HEK293 (cell line): ENCODE data around the gene ACTRT2.
A peak's percentile ranks its signal among the peaks of the same experiment; 100 is the strongest.

Experiments
- CTCF ChIA-PET: fragments of 350-600 bp; formaldehyde crosslinking; extraction: SDS; loops from one replicate; lab custom pipeline; 2021; ENCODE audit warnings: antibody characterized with exemption; lab: Yijun Ruan, JAX
- POLR2A ChIA-PET: fragments of 300-600 bp; formaldehyde crosslinking; extraction: SDS; loops from one replicate; lab custom pipeline; 2020; ENCODE audit warnings: antibody characterized with exemption, inconsistent platforms; lab: Yijun Ruan, JAX
- H3K27ac ChIP-seq: fragments of 200-500 bp; sonication (Bioruptor generic); 2 replicates; pipeline ENCODE4 v1.5.1; 2014; ENCODE audit warnings: low read depth, low read length, control low read depth, inconsistent platforms; ENCODE audit errors: extremely low read depth
- H3K36me3 ChIP-seq, 2 experiments: fragments of 200-500 bp in 1 of 2; sonication (Bioruptor generic) in 1 of 2; 1 replicate in 1 of 2; 2 replicates in 1 of 2; pipeline ENCODE4 v1.5.1; 2014 to 2017; ENCODE audit warnings: inconsistent platforms in 2 of 2, low read length in 2 of 2; ENCODE audit not compliant: control insufficient read depth in 2 of 2, insufficient read depth in 1 of 2
- H3K4me1 ChIP-seq: fragments of 200-500 bp; sonication (Bioruptor generic); 2 replicates; pipeline ENCODE4 v1.5.1; 2014; ENCODE audit warnings: mild to moderate bottlenecking, low read length, inconsistent platforms; ENCODE audit not compliant: control insufficient read depth, insufficient read depth
- H3K4me3 ChIP-seq: 2 replicates; pipeline ENCODE4 v1.5.1; 2011; ENCODE audit warnings: low read depth, mild to moderate bottlenecking, control low read depth, low read length, moderate library complexity
- H3K9me3 ChIP-seq: fragments of 200-500 bp; sonication (Bioruptor generic); 2 replicates; pipeline ENCODE4 v1.5.1; 2014; ENCODE audit warnings: low read depth, low read length, inconsistent platforms; ENCODE audit not compliant: control insufficient read depth, insufficient read depth
- GFI1B ChIP-seq: fragments of 450-650 bp; formaldehyde crosslinking; IDR thresholded peaks from 2 replicates; pipeline ENCODE4 v1.5.1; 2016; ENCODE audit warnings: missing biosample characterization, missing genetic modification characterization
- MEIS1 ChIP-seq: sonication (generic); formaldehyde crosslinking; IDR thresholded peaks from 2 replicates; pipeline ENCODE4 v1.8.1; 2022; ENCODE audit warnings: missing genetic modification reagents, mild to moderate bottlenecking, borderline replicate concordance
- SETDB1 ChIP-seq: IDR thresholded peaks from one replicate; pipeline ENCODE4 v1.6.1; 2017; ENCODE audit warnings: mild to moderate bottlenecking, low read length, moderate library complexity, mixed read lengths; ENCODE audit not compliant: insufficient read length
- TCF7L2 ChIP-seq: IDR thresholded peaks from 2 replicates; pipeline ENCODE4 v1.6.1; 2011; ENCODE audit warnings: low read depth, mild to moderate bottlenecking, inconsistent platforms, low read length, moderate library complexity, borderline replicate concordance
- ZBTB8A ChIP-seq: fragments of 450-650 bp; formaldehyde crosslinking; IDR thresholded peaks from 2 replicates; pipeline ENCODE4 v1.5.1; 2016; ENCODE audit warnings: missing biosample characterization, missing genetic modification characterization
- ZNF223 ChIP-seq: fragments of 450-650 bp; formaldehyde crosslinking; IDR thresholded peaks from 2 replicates; pipeline ENCODE4 v1.5.1; 2016; ENCODE audit warnings: missing biosample characterization, missing genetic modification characterization
- ZNF239 ChIP-seq: fragments of 450-650 bp; formaldehyde crosslinking; IDR thresholded peaks from 2 replicates; pipeline ENCODE4 v1.5.1; 2016; ENCODE audit warnings: missing biosample characterization, missing genetic modification characterization
- ZNF555 ChIP-seq: fragments of 450-650 bp; formaldehyde crosslinking; conservative IDR thresholded peaks from 2 replicates; pipeline ENCODE4 v1.5.1; 2017; ENCODE audit warnings: missing biosample characterization, mild to moderate bottlenecking, missing genetic modification characterization, inconsistent platforms
- ZNF596 ChIP-seq: fragments of 450-650 bp; IDR thresholded peaks from 2 replicates; pipeline ENCODE4 v1.5.0; 2018; ENCODE audit warnings: missing biosample characterization, mild to moderate bottlenecking, missing genetic modification characterization, moderate library complexity
- ZNF626 ChIP-seq: fragments of 450-650 bp; sonication (Bioruptor Pico); formaldehyde crosslinking; IDR thresholded peaks from 2 replicates; pipeline ENCODE4 v1.5.1; 2018; ENCODE audit warnings: missing biosample characterization, missing genetic modification characterization, inconsistent platforms
- ZNF660 ChIP-seq: fragments of 450-650 bp; IDR thresholded peaks from 2 replicates; pipeline ENCODE4 v1.5.1; 2018; ENCODE audit warnings: missing biosample characterization, mild to moderate bottlenecking, missing genetic modification characterization
- ZSCAN23 ChIP-seq: fragments of 450-650 bp; formaldehyde crosslinking; IDR thresholded peaks from 2 replicates; pipeline ENCODE4 v1.5.1; 2016; ENCODE audit warnings: missing biosample characterization, missing genetic modification characterization
- TF ChIP-seq, protein P1 (sequence below): fragments of 450-650 bp; formaldehyde crosslinking; IDR thresholded peaks from 2 replicates; pipeline ENCODE4 v1.5.1; 2016; ENCODE audit warnings: missing biosample characterization, missing genetic modification characterization
- TF ChIP-seq, protein P2 (sequence below): fragments of 450-650 bp; formaldehyde crosslinking; IDR thresholded peaks from 2 replicates; pipeline ENCODE4 v1.5.1; 2016; ENCODE audit warnings: missing biosample characterization, missing genetic modification characterization
- TF ChIP-seq, protein P3 (sequence below): fragments of 450-650 bp; formaldehyde crosslinking; IDR thresholded peaks from 2 replicates; pipeline ENCODE4 v1.5.1; 2016; ENCODE audit warnings: missing biosample characterization, missing genetic modification characterization
- TF ChIP-seq, protein P4 (sequence below): fragments of 450-650 bp; formaldehyde crosslinking; IDR thresholded peaks from 2 replicates; pipeline ENCODE4 v1.5.1; 2016; ENCODE audit warnings: missing biosample characterization, missing genetic modification characterization
- TF ChIP-seq, protein P5 (sequence below): fragments of 450-650 bp; formaldehyde crosslinking; IDR thresholded peaks from 2 replicates; pipeline ENCODE4 v1.5.1; 2016; ENCODE audit warnings: missing biosample characterization, missing genetic modification characterization, borderline replicate concordance

ACTRT2 gene

DNA sequence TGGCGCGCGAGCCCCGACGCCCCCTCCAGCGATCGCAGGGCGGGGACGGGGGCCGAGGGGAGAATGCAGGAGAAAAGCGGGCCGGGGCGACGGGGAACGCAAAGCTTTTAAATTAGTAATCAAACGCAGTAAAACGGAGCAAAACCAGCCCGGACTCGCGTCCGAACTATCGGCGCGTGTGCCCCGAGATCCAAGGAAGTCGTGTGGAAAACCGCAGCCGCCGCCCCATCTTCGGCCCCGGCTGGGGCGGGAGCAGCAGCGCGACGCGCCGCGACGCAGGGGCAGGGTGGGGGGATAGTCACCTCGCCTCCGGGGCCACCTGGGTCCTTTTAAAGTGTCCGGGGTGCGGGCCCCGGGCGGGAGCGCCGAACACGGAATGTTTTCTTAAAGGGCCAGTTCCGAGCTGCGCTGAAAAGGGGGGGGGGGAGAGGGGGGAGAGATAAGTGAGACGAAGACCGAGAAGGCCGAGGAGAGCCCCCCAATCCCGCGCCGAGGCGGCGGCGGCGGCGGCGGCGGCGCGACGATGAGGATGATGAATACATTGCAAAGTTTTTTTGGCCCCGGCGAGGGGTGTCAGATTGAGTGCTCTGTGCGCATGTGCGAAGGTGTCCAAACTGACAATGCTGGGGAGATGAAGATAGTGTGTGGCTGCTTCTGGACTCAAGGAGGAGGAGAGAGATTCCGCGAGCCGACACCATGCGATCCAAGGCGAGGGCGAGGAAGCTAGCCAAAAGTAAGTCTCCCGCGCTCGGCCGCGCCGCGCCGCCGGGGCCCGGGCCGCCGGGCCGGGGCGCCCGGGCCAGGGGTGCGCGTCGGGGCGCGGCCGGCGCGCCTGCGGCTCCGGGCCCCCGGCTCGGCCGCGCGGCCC, 47.5 kb downstream of the ACTRT2 start, which contains the start of gene PRDM16 (continued):
- TF ChIP-seq, protein P1, sequence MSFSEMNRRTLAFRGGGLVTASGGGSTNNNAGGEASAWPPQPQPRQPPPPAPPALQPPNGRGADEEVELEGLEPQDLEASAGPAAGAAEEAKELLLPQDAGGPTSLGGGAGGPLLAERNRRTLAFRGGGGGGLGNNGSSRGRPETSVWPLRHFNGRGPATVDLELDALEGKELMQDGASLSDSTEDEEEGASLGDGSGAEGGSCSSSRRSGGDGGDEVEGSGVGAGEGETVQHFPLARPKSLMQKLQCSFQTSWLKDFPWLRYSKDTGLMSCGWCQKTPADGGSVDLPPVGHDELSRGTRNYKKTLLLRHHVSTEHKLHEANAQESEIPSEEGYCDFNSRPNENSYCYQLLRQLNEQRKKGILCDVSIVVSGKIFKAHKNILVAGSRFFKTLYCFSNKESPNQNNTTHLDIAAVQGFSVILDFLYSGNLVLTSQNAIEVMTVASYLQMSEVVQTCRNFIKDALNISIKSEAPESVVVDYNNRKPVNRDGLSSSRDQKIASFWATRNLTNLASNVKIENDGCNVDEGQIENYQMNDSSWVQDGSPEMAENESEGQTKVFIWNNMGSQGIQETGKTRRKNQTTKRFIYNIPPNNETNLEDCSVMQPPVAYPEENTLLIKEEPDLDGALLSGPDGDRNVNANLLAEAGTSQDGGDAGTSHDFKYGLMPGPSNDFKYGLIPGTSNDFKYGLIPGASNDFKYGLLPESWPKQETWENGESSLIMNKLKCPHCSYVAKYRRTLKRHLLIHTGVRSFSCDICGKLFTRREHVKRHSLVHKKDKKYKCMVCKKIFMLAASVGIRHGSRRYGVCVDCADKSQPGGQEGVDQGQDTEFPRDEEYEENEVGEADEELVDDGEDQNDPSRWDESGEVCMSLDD (tag by site-specific recombination): 0 out of 2 replicates have a peak, but pooled peaks have one; percentile 66
- TF ChIP-seq ZNF239 (tag by site-specific recombination): no peak
- TF ChIP-seq MEIS1 (CRISPR knock-in tag): no peak
- TF ChIP-seq, protein P2, sequence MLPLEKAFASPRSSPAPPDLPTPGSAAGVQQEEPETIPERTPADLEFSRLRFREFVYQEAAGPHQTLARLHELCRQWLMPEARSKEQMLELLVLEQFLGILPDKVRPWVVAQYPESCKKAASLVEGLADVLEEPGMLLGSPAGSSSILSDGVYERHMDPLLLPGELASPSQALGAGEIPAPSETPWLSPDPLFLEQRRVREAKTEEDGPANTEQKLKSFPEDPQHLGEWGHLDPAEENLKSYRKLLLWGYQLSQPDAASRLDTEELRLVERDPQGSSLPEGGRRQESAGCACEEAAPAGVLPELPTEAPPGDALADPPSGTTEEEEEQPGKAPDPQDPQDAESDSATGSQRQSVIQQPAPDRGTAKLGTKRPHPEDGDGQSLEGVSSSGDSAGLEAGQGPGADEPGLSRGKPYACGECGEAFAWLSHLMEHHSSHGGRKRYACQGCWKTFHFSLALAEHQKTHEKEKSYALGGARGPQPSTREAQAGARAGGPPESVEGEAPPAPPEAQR: no peak
- no peak for TF ChIP-seq ZNF626

DNA sequence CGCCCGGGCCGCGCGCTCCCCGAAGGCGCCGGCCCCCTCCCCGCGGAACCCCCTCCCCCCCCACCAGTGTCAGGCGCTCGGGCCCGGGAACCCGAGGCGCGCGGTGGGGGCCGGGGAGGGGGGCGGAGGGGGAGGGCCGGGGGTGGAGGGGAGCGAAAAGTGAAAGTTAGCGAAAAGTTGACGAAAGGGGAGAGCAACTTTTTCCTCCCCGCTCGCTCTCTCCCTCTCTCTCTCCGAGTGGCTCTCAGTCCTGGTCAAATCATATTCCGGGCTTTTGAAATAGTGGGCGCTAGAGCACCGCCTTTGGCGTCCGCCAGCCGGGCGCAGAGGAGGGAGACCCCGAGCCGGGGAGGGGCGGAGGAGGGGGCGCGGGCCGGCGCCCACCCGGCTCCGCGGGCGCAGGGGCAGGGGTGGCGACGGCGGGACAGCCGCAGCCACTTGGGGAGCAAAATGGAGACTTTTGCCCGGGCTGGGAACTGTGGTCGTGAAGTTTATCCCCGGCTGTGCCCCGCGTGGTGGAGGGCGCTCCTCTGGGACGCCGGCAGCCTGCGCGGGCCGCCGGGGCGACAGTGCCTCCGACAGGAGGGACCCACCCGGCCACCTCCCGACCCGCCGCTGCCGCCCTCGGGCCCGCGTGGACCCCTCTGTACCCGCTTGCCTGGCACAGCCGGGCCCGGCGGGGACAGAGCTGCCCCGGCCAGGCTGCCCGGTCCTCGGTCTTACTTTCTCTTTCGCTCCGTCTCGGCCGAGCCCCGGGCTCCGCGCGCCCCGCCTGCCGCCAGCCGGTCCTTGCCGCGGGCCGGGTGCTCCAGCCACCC, 48.4 kb downstream of the ACTRT2 start:
- Histone ChIP-seq H3K4me1 (no peaks in the 10 kb centered on the region; the same call in 1 of the 2 replicates), H3K4me3 (peak overlapping the region; percentile 37), H3K36me3 (no peaks in the 10 kb centered on the region), H3K9me3 (no peaks in the 10 kb centered on the region), H3K27ac (peak overlapping the region; percentile 86)
- POLR2A ChIA-PET: no interaction called here
- CTCF ChIA-PET: interaction anchor here (0.7 kb wide), 1 partner anchor 138 kb away, joined by 4 read pairs; no protein-coding TSS in a partner anchor
- no peak for TF ChIP-seq SETDB1
- TF ChIP-seq ZNF660 (tag by site-specific recombination): 0 out of 2 replicates have a peak, but pooled peaks have one; percentile 37
- no peak for TF ChIP-seq TCF7L2
- TF ChIP-seq ZNF223 (tag by site-specific recombination): no peak
- TF ChIP-seq ZSCAN23 (tag by site-specific recombination): no peak
- TF ChIP-seq, protein P2: no peak
- TF ChIP-seq, protein P3, sequence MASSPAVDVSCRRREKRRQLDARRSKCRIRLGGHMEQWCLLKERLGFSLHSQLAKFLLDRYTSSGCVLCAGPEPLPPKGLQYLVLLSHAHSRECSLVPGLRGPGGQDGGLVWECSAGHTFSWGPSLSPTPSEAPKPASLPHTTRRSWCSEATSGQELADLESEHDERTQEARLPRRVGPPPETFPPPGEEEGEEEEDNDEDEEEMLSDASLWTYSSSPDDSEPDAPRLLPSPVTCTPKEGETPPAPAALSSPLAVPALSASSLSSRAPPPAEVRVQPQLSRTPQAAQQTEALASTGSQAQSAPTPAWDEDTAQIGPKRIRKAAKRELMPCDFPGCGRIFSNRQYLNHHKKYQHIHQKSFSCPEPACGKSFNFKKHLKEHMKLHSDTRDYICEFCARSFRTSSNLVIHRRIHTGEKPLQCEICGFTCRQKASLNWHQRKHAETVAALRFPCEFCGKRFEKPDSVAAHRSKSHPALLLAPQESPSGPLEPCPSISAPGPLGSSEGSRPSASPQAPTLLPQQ (tag by site-specific recombination): peak; percentile 73
- TF ChIP-seq ZBTB8A (tag by site-specific recombination): peak; percentile 88
- TF ChIP-seq ZNF596 (tag by site-specific recombination): peak; percentile 78
- no peak for TF ChIP-seq GFI1B (tag by site-specific recombination)
- TF ChIP-seq, protein P4, sequence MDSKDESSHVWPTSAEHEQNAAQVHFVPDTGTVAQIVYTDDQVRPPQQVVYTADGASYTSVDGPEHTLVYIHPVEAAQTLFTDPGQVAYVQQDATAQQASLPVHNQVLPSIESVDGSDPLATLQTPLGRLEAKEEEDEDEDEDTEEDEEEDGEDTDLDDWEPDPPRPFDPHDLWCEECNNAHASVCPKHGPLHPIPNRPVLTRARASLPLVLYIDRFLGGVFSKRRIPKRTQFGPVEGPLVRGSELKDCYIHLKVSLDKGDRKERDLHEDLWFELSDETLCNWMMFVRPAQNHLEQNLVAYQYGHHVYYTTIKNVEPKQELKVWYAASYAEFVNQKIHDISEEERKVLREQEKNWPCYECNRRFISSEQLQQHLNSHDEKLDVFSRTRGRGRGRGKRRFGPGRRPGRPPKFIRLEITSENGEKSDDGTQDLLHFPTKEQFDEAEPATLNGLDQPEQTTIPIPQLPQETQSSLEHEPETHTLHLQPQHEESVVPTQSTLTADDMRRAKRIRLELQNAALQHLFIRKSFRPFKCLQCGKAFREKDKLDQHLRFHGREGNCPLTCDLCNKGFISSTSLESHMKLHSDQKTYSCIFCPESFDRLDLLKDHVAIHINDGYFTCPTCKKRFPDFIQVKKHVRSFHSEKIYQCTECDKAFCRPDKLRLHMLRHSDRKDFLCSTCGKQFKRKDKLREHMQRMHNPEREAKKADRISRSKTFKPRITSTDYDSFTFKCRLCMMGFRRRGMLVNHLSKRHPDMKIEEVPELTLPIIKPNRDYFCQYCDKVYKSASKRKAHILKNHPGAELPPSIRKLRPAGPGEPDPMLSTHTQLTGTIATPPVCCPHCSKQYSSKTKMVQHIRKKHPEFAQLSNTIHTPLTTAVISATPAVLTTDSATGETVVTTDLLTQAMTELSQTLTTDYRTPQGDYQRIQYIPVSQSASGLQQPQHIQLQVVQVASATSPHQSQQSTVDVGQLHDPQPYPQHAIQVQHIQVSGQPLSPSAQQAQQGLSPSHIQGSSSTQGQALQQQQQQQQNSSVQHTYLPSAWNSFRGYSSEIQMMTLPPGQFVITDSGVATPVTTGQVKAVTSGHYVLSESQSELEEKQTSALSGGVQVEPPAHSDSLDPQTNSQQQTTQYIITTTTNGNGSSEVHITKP (tag by site-specific recombination): no peak
- TF ChIP-seq ZNF555: no peak
- TF ChIP-seq MEIS1 (CRISPR knock-in tag): no peak
- TF ChIP-seq, protein P5, sequence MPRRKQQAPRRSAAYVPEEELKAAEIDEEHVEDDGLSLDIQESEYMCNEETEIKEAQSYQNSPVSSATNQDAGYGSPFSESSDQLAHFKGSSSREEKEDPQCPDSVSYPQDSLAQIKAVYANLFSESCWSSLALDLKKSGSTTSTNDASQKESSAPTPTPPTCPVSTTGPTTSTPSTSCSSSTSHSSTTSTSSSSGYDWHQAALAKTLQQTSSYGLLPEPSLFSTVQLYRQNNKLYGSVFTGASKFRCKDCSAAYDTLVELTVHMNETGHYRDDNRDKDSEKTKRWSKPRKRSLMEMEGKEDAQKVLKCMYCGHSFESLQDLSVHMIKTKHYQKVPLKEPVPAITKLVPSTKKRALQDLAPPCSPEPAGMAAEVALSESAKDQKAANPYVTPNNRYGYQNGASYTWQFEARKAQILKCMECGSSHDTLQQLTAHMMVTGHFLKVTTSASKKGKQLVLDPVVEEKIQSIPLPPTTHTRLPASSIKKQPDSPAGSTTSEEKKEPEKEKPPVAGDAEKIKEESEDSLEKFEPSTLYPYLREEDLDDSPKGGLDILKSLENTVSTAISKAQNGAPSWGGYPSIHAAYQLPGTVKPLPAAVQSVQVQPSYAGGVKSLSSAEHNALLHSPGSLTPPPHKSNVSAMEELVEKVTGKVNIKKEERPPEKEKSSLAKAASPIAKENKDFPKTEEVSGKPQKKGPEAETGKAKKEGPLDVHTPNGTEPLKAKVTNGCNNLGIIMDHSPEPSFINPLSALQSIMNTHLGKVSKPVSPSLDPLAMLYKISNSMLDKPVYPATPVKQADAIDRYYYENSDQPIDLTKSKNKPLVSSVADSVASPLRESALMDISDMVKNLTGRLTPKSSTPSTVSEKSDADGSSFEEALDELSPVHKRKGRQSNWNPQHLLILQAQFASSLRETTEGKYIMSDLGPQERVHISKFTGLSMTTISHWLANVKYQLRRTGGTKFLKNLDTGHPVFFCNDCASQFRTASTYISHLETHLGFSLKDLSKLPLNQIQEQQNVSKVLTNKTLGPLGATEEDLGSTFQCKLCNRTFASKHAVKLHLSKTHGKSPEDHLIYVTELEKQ (tag by site-specific recombination): no peak
